Daoy (cell line): ENCODE measurements around the gene CD207. TPM values are rescaled to one million over a fixed set of nuclear protein-coding genes. Genes with fewer than 3 reads are reported as not detected.

Experiments used
- DNase-seq: peaks from one replicate; pipeline ENCODE4 v3.0.0-alpha.2; 2015; ENCODE audit warnings: low read depth
- total RNA-seq: library from RNA; depleted of rRNA; stranded (reverse); fragments of >200 nt; shearing (Covaris generic); gene quantifications from 2 replicates; pipeline ENCODE4 v1.2.3, GENCODE V29; 2014; rRNA removed

CD207 gene
- total RNA-seq, 1 experiment from 2014 or later, result not detected

DNA sequence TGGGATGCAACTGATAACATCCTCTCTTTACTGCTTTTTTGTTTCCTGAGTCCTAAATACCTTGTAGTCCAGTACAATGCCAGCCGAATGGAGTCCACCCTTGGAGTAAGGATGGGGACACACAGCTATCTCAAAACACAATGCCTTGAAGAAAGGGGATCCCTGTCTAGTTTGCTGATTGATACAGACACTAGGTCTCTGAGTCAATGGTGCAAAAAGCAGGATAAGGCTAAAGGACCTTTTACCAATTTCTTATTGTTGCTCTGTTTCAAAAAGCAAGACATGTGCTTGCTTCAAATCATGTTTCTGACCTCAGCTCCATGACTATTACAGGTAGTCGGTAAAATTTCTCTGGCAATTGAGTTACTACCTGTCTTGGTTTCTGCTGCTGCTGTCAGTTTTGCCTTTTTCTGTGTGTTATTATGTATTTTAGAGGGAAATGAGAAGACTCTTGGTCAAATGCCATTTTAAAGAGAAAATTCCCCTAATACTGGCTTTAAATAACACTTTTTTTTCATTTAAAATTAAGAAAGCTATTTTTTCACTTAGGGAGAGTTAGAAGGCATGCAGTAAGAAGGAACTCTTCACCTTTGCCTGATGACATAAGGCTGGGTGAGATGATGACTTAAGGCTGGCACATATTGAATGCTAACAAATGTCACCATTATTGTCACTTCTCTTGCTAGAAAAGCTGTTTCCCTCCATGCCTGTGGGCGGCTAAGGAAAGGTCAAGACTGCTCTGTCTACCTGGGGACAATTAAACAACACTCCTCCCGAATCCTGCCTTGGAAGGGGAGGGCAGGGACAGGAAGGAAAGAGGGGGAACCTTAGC, 40.2 kb downstream of the CD207 start:
- DNase-seq, result no peak

DNA sequence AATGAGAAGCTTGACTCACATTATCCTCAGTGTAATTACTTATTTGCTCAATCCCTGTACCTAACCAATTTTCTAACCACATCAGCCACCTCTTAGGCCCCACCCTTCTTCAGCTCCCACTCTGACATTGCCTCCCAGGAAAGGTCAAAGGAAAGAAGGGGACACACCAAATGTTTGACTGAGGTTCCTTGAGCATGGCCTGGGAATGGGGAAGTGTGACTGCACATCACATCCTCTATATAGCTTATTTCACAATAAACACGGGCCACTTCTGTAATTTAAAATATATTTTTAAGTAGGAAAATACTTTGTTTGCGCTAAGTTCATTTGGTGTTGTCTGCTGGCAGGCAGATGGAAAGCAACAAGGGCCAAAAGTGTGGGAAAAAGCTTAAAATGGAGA, 42.2 kb downstream of the CD207 start:
- DNase-seq, result no peak

DNA sequence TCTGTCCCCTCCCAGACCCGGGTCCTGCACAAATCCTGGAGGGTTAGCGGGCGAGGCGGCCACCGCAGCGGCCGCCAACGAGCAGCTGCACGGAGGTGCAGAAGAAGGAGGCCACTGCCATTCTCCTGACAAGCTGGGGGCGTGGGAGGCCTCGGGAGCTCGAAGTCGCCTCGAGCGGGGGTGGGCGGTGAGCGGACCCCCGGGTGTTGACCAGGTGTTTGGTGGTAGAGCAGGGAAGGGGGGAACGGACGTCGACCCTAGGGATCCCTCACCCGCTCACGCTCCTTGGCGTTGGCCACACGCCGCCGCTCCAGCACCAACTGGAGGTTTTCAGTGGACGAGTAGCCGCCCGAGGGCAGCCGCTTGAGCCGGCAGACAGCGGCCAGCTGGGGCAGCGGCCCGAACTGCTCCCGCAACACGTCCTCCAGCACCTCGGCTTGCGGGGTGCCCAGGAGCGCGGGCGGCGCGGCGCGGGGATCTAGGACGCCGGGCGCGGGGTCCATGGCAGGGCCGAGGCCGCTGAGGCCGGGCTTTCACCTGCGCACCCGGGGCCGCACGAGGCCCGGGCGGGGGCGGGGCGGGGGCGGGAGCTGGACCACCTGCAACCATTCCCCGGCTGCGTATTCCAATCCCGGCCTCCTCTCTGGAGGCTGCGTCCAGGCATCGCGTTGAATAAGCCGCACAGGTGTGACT, 45.3 kb downstream of the CD207 start, which contains the start of gene FIGLA:
Gene FIGLA (minus strand): TSS at position 508 of the 693 bp plus-strand sequence. CDS start 5 bp downstream, at position 503.
- DNase-seq, result peak; percentile 17

DNA sequence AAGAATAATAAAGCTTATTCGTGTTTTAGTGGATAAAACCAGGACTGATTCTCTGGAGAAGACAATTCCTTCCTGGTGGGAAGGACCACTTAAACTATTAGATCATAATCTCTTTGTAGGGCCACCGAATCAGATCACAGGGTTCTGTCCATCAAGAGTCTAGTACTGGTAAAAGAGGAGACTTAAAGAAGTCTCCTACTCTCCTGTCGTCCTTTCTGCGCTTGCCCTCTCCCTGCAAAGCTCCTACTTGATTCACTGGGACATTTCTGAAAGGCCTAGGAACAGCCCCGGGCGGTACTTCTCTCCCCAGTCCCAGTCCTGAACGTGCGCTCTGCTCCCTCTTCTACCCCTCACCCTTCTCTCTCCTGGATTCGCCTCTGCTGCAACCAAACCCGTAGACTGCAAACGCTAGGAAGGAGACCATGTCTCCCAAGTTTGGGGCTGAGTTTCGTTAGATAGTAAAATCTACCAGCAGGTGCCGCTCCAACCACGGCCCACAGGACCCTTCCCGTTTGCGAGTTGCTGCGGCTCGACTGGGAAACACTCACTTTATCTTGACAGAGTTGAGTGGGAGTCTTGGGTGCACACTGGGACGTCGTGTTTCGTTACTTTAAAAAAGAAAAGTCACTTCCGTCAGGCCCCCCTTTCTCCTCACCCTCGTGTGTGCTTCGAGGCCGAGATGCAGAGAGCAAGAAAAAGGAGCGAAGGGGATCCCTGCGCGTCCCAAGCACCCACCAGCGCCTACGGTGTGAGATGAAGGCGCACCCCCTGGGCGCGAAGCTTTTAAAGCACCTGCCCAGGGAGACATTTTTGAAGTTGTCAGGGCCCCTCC, 46.1 kb downstream of the CD207 start:
- peak; percentile 74 for DNase-seq

DNA sequence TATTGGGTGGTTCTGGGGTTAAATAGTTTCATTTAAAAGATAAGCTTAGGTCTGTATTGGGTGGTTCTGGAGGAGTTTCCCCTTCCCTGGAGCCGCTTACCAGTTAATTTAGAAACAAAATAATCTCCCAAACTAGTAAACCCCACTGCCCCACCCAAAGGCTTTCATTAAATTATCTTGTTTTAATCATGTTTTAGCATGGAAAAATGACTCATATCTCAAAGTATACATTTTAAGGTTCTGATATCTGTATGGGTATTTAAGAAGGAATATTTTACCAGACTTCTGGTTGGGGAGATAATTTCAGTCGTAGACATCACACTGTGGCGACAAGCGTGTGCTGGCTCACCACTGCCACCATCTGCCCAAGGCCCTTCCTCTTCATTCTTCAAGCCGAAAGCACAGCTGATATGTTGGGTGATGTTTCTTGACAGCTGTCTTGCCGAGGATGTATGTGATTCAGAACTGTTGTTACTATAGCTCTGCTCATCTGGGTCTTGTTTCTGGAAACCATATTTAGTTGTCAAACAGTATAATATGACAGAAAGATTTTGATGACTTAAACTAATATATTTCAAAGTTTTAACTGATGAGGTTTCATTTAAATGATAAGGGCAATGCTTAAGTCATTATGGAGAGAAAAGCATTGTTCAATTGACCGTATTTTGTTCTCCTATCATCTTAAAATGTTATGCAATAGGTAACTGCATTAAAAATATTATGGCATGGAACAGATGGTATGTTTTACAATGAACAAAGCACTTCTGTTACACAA, 50.3 kb downstream of the CD207 start:
- peak; percentile 62 for DNase-seq

- no peak for DNase-seq
Observed at GRCh38 chr2:70784320-70784719, 51.3 kb downstream of the CD207 start.

Other genes starting within 250 kb of the CD207 start
- 15.6 and 23.3 TPM in 2 replicates for gene ADD2, start 67.6 kb downstream of the CD207 start, total RNA-seq
- not detected in 2 replicates for gene FIGLA, start 45.2 kb downstream of the CD207 start, total RNA-seq
- not detected in 2 replicates for gene CLEC4F, start 15.2 kb downstream of the CD207 start, total RNA-seq
- 2.3 and 4.8 TPM in 2 replicates for gene VAX2, start 64.8 kb upstream of the CD207 start, total RNA-seq
- 0.40 TPM in 1 of 2 replicates, not detected in the other for gene ATP6V1B1, start 100.1 kb upstream of the CD207 start, total RNA-seq
- gene ANKRD53, start 142.8 kb upstream of the CD207 start, total RNA-seq, result not detected in 2 replicates
- gene TEX261, start 159.1 kb upstream of the CD207 start, total RNA-seq, result 22.3 and 23.9 TPM in 2 replicates
- gene NAGK, start 232.8 kb upstream of the CD207 start, total RNA-seq, result 51.9 and 65.8 TPM in 2 replicates